GM12878 (cell line): ENCODE results near the gene ATP13A4.

ENCODE experiments used
- ATF2 ChIP-seq: IDR thresholded peaks from 2 replicates; pipeline ENCODE4 v1.6.1; 2012; ENCODE audit warnings: low read length, inconsistent platforms
- CHD2 ChIP-seq: IDR thresholded peaks from 2 replicates; pipeline ENCODE4 v1.6.1; 2011; ENCODE audit warnings: low read depth, low read length, improper control_type of control experiment, borderline replicate concordance
- CTCF ChIP-seq, 3 experiments: IDR thresholded peaks in 2 of 3; conservative IDR thresholded peaks in 1 of 3; 2 replicates each; pipeline ENCODE4 v1.5.1; 2011; ENCODE audit warnings: low read depth in 3 of 3, low read length in 3 of 3, mild to moderate bottlenecking in 3 of 3, control low read depth in 2 of 3, moderate library complexity in 2 of 3, inconsistent platforms in 1 of 3, mixed read lengths in 1 of 3; ENCODE audit not compliant: control insufficient read depth in 2 of 3, insufficient read depth in 1 of 3; ENCODE audit errors: extremely low read depth in 1 of 3
- POLR2A ChIP-seq: IDR thresholded peaks from 2 replicates; pipeline ENCODE4 v1.6.1; 2011; ENCODE audit warnings: low read depth, mild to moderate bottlenecking, low read length
- SIN3A ChIP-seq: IDR thresholded peaks from 2 replicates; pipeline ENCODE4 v1.6.1; 2012; ENCODE audit warnings: low read depth, low read length, improper control_type of control experiment

- TF ChIP-seq CTCF (IDR thresholded peaks at IDR 0.05 in 2 of 3, conservative IDR thresholded peaks at IDR 0.05 in 1 of 3; ENCODE audit: control insufficient read depth in 2 of 3, extremely low read depth in 1 of 3, insufficient read depth in 1 of 3, low read depth in 3 of 3, low read length in 3 of 3) (no peak), SIN3A (no peak), POLR2A (no peak), ATF2 (no peak), CHD2 (no peak)
Measured at GRCh38 chr3:193491026-193491425, 63.7 kb downstream of the ATP13A4 start.
